Measurements from ENCODE around the gene ITGA7.

ITGA7 gene

DNA sequence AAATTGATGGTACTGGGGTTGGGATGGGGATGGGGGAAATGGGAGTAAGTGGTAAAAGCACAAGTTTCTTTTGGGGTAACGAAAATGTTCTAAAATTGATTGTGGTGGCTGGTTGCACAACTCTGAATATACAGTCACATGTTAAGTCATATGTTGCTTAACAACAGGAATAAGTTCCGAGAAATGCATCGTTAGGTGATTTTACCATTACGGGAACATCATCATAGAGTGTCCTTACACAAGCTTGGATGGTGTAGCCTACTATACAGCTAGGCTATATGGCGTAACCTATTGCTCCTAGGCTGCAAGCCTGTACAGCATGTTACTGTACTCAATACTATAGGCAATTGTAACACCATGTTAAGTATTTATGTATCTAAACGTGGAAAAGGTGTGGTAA, 31.0 kb downstream of the ITGA7 start:
- Histone ChIP-seq H3K4me3 (ENCODE audit: low read length) (no peak overlapping the region), H3K27ac (ENCODE audit: low read length) (no peak overlapping the region), H3K4me1 (ENCODE audit: control insufficient read depth, insufficient read depth, low read length) (no peaks in the 10 kb centered on the region; the same call in 1 of the 2 replicates), H3K36me3 (ENCODE audit: control insufficient read depth, insufficient read depth, low read length) (no peaks in the 10 kb centered on the region), H3K9me3 (ENCODE audit: control insufficient read depth, insufficient read depth, low read length) (no peaks in the 10 kb centered on the region), H3K27me3 (ENCODE audit: control insufficient read depth, insufficient read depth, low read length) (no peaks in the 10 kb centered on the region)
- no peak for DNase-seq (ENCODE audit: low read depth, low spot score)
- WGBS (ENCODE audit: insufficient coverage, insufficient read length) = 100% methylated on average over 1 of the region's 6 CpGs

- no CpG with 5 or more reads among the region's 8 CpGs for WGBS (ENCODE audit: insufficient coverage, insufficient read length)
- no peak overlapping the region for H3K4me3 ChIP-seq (ENCODE audit: low read length)
- H3K36me3 ChIP-seq (ENCODE audit: control insufficient read depth, insufficient read depth, low read length) = no peaks in the 10 kb centered on the region
- H3K27me3 ChIP-seq (ENCODE audit: control insufficient read depth, insufficient read depth, low read length) = no peaks in the 10 kb centered on the region
- H3K4me1 ChIP-seq (ENCODE audit: control insufficient read depth, insufficient read depth, low read length) = no peaks in the 10 kb centered on the region
- no peaks in the 10 kb centered on the region for H3K9me3 ChIP-seq (ENCODE audit: control insufficient read depth, insufficient read depth, low read length)
- DNase-seq (ENCODE audit: low read depth, low spot score) = no peak
- H3K27ac ChIP-seq (ENCODE audit: low read length) = no peak overlapping the region
Observed at GRCh38 chr12:55675666-55676065, 32.0 kb downstream of the ITGA7 start.

DNA sequence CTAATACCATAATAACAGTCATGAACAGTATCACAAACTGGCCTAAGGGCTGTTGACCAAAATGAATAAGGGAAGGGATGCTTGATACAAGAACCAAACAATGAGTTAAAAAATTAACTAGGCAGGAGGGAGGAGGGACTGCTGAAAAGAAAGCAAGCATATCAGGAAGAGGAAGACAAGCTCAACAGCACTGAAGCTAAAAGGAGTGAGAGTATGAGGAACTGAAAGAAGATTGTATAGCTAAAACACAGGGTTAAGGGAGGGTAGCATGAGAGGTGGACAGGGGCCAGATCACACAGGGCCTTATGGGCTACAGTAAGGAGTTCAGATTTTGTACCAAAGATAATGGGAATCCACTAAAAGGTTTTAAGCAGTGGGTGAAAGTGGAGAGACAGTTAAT, 34.1 kb downstream of the ITGA7 start:
- no peaks in the 10 kb centered on the region for H3K9me3 ChIP-seq (ENCODE audit: control insufficient read depth, insufficient read depth, low read length)

DNA sequence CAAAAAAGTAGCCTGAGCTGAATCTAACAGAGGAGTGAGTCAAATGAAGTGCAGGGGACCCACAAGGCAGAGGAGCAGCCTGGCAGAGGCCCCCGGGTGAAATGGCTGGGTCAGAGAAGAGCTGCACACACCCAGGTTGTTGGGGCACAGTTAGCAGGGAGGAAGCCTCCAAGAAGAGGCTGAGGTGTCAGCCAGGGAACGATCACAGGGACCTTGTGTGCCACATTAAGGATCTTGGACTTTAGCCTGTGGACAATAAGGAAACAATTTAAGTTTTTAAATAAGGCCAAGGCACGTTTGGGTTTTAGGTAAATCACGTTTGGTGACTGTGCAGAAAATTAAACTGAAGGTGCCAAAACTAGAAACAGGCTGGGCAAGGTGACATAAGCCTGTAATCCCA, 36.0 kb downstream of the ITGA7 start:
- Histone ChIP-seq H3K27ac (ENCODE audit: low read length) (no peak overlapping the region), H3K4me1 (ENCODE audit: control insufficient read depth, insufficient read depth, low read length) (no peaks in the 10 kb centered on the region), H3K4me3 (ENCODE audit: low read length) (no peak overlapping the region), H3K36me3 (ENCODE audit: control insufficient read depth, insufficient read depth, low read length) (no peaks in the 10 kb centered on the region), H3K9me3 (ENCODE audit: control insufficient read depth, insufficient read depth, low read length) (no peaks in the 10 kb centered on the region), H3K27me3 (ENCODE audit: control insufficient read depth, insufficient read depth, low read length) (no peaks in the 10 kb centered on the region)
- WGBS (ENCODE audit: insufficient coverage, insufficient read length) = no CpG with 5 or more reads among the region's 4 CpGs
- no peak for DNase-seq (ENCODE audit: low read depth, low spot score)

More for the DNA sequence above, 34.1 kb downstream of the ITGA7 start:
- no peak for DNase-seq (ENCODE audit: low read depth, low spot score)
- H3K27me3 ChIP-seq (ENCODE audit: control insufficient read depth, insufficient read depth, low read length) = no peaks in the 10 kb centered on the region
- H3K27ac ChIP-seq (ENCODE audit: low read length) = no peak overlapping the region
- H3K4me1 ChIP-seq (ENCODE audit: control insufficient read depth, insufficient read depth, low read length) = no peaks in the 10 kb centered on the region
- no peak overlapping the region for H3K4me3 ChIP-seq (ENCODE audit: low read length)
- no peaks in the 10 kb centered on the region for H3K36me3 ChIP-seq (ENCODE audit: control insufficient read depth, insufficient read depth, low read length)

DNA sequence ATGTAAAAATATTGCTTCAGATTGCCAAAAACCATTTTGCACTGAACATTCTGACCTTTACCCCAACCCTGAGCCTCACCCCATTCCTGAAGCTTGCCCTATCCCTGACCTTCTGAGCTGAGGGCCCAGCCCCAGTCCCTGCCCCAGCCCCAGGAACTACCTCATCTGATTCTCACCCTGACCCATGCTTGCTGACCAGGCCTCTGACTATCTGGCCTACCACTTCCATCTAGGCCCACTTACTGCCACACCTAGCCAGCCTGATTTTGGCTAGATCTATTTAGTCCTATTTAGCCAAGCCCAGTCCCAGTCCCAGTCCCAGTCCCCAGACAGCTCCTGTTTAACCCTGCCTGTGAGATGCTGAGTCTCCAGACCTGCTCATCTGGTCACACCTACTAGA, 37.4 kb downstream of the ITGA7 start:
- no peaks in the 10 kb centered on the region for H3K36me3 ChIP-seq (ENCODE audit: control insufficient read depth, insufficient read depth, low read length)
- H3K4me1 ChIP-seq (ENCODE audit: control insufficient read depth, insufficient read depth, low read length) = no peaks in the 10 kb centered on the region
- no peak for DNase-seq (ENCODE audit: low read depth, low spot score)
- no peak overlapping the region for H3K4me3 ChIP-seq (ENCODE audit: low read length)
- H3K27me3 ChIP-seq (ENCODE audit: control insufficient read depth, insufficient read depth, low read length) = no peaks in the 10 kb centered on the region
- H3K9me3 ChIP-seq (ENCODE audit: control insufficient read depth, insufficient read depth, low read length) = no peaks in the 10 kb centered on the region
- no peak overlapping the region for H3K27ac ChIP-seq (ENCODE audit: low read length)

GRCh38 chr12:55666508-55666907, 41.2 kb downstream of the ITGA7 start:
- Histone ChIP-seq H3K4me1 (ENCODE audit: control insufficient read depth, insufficient read depth, low read length) (no peaks in the 10 kb centered on the region), H3K9me3 (ENCODE audit: control insufficient read depth, insufficient read depth, low read length) (no peaks in the 10 kb centered on the region), H3K36me3 (ENCODE audit: control insufficient read depth, insufficient read depth, low read length) (no peaks in the 10 kb centered on the region), H3K4me3 (ENCODE audit: low read length) (no peak overlapping the region), H3K27me3 (ENCODE audit: control insufficient read depth, insufficient read depth, low read length) (no peaks in the 10 kb centered on the region), H3K27ac (ENCODE audit: low read length) (no peak overlapping the region)
- whole genome bisulfite sequencing (ENCODE audit: insufficient coverage, insufficient read length) = no CpG with 5 or more reads among the region's 7 CpGs
- DNase-seq (ENCODE audit: low read depth, low spot score) = no peak

DNA sequence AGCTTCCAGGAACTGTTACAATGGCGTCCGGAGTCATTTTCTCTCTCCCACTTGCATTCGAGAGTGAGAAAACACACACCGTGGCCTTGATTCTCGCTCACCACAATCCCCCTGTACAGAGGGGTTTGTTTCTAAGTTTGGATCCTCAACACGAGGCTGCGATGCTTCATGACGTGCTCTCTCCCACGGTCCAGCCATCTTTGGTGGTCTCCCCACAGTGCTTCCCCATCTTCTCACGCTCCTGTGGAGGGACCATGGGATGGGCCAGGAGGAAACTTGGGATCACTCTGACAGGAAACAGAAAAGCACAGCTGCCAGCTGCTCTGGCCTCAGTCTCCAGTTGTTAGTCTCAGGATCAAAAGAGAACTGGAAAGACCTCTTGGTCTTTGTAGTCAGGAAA, 42.9 kb downstream of the ITGA7 start:
- Histone ChIP-seq H3K4me3 (ENCODE audit: low read length) (no peak overlapping the region), H3K36me3 (ENCODE audit: control insufficient read depth, insufficient read depth, low read length) (no peaks in the 10 kb centered on the region), H3K9me3 (ENCODE audit: control insufficient read depth, insufficient read depth, low read length) (no peaks in the 10 kb centered on the region), H3K4me1 (ENCODE audit: control insufficient read depth, insufficient read depth, low read length) (no peaks in the 10 kb centered on the region), H3K27ac (ENCODE audit: low read length) (no peak overlapping the region), H3K27me3 (ENCODE audit: control insufficient read depth, insufficient read depth, low read length) (no peaks in the 10 kb centered on the region)
- no CpG with 5 or more reads among the region's 10 CpGs for WGBS (ENCODE audit: insufficient coverage, insufficient read length)
- DNase-seq (ENCODE audit: low read depth, low spot score) = no peak

DNA sequence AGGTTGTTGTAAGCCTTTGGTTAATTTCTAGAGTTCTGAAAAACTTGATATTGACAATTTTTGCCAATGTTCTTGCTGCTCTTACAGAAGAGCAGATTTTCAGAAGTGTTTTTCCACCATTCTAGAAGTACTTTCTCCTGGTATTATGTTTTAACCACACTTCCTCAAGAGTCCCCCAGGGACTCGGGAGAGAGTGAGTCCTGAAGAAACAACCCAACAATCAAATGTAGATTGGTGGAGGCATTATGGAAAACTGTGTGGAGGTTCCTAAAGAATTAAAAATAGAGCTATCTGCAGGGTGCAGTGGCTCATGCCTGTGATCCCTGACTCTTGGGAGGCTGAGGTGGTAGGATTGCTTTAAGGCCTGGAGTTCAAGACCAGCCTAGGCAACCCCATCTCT, 44.3 kb downstream of the ITGA7 start:
- no peak overlapping the region for H3K27ac ChIP-seq (ENCODE audit: low read length)

DNA sequence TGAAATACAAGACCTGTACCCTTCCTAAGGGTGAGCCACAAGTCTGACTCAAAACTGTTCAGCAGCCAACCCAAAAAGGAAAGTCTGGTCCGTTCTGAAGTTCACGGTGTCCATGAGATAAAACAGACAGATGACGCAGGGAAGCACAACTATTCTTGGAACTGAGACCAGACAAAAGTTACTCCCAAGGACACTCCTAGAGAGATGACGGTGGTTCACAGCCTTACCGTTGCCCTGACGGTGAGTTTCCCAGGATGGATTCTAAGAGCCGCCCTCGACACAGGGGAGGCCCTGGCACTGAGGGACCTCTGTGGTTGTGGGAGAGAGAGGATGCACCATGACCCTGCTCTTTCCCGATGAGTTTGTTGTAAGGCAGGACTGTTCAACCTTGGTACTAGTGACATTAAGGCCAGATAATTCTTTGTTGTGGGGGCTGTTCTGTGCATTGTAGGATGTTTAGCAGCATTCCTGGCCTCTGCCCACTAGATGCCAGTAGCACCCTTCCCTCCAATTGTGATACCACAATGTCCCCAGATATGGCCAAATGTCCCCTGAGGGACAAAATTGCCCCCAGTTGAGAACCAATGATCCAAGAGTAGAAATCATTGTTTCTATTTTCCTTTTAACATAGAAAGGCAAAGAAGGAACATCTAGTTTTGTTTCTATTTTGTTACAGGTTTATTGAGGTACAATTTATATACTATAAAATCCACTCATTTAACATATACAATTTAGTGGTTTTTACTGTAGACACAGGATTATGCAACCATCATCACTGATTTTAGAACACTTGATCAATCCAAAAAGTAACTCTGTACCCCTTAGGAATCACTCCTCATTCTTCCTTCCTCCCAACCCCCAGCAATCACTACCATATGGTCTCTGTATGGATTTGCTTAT, 48.0 kb downstream of the ITGA7 start:
- H3K4me1 ChIP-seq (ENCODE audit: control insufficient read depth, insufficient read depth, low read length) = no peaks in the 10 kb centered on the region
- no peak overlapping the region for H3K4me3 ChIP-seq (ENCODE audit: low read length)
- no peaks in the 10 kb centered on the region for H3K27me3 ChIP-seq (ENCODE audit: control insufficient read depth, insufficient read depth, low read length)
- WGBS (ENCODE audit: insufficient coverage, insufficient read length) = no CpG with 5 or more reads among the region's 9 CpGs
- no peak for DNase-seq (ENCODE audit: low read depth, low spot score)
- no peaks in the 10 kb centered on the region for H3K36me3 ChIP-seq (ENCODE audit: control insufficient read depth, insufficient read depth, low read length)
- H3K9me3 ChIP-seq (ENCODE audit: control insufficient read depth, insufficient read depth, low read length) = no peaks in the 10 kb centered on the region
- no peak overlapping the region for H3K27ac ChIP-seq (ENCODE audit: low read length)

More for the DNA sequence above, 44.3 kb downstream of the ITGA7 start:
- no CpG with 5 or more reads among the region's 1 CpG for WGBS (ENCODE audit: insufficient coverage, insufficient read length)
- Histone ChIP-seq H3K4me1 (ENCODE audit: control insufficient read depth, insufficient read depth, low read length) (no peaks in the 10 kb centered on the region), H3K36me3 (ENCODE audit: control insufficient read depth, insufficient read depth, low read length) (no peaks in the 10 kb centered on the region), H3K4me3 (ENCODE audit: low read length) (no peak overlapping the region), H3K9me3 (ENCODE audit: control insufficient read depth, insufficient read depth, low read length) (no peaks in the 10 kb centered on the region), H3K27me3 (ENCODE audit: control insufficient read depth, insufficient read depth, low read length) (no peaks in the 10 kb centered on the region)
- DNase-seq (ENCODE audit: low read depth, low spot score) = no peak

GRCh38 chr12:55658635-55659391, 48.9 kb downstream of the ITGA7 start:
- H3K27ac ChIP-seq (ENCODE audit: low read length) = no peak overlapping the region
- H3K4me3 ChIP-seq (ENCODE audit: low read length) = no peak overlapping the region
- no peaks in the 10 kb centered on the region for H3K36me3 ChIP-seq (ENCODE audit: control insufficient read depth, insufficient read depth, low read length)
- no peaks in the 10 kb centered on the region for H3K9me3 ChIP-seq (ENCODE audit: control insufficient read depth, insufficient read depth, low read length)
- no peak for DNase-seq (ENCODE audit: low read depth, low spot score)
- H3K27me3 ChIP-seq (ENCODE audit: control insufficient read depth, insufficient read depth, low read length) = no peaks in the 10 kb centered on the region
- H3K4me1 ChIP-seq (ENCODE audit: control insufficient read depth, insufficient read depth, low read length) = no peaks in the 10 kb centered on the region
- WGBS (ENCODE audit: insufficient coverage, insufficient read length) = no CpG with 5 or more reads among the region's 3 CpGs
